ENCODE results near the gene COL9A3.

- no peak for TF ChIP-seq POLR2A (IDR thresholded peaks at IDR 0.05)
- TF ChIP-seq CTCF (IDR thresholded peaks at IDR 0.05), result no peak
Measured at GRCh38 chr20:62841705-62842212, 24.9 kb downstream of the COL9A3 start.
